ENCODE results near the gene KATNB1.

Gene KATNB1

GRCh38 chr16:57801098-57801808 lies 65.7 kb downstream of the KATNB1 start:
- no peak for DNase-seq (ENCODE audit: low read depth)
- no peak for TF ChIP-seq CTCF (IDR thresholded peaks at IDR 0.05; ENCODE audit: low read depth, low read length, missing control alignments)
- no peak overlapping the region for H3K4me3 ChIP-seq (ENCODE audit: low read depth, low read length)

- H3K4me3 ChIP-seq (ENCODE audit: low read depth, low read length), result no peak overlapping the region; the same call in 1 of the 2 replicates
- no peak for DNase-seq (ENCODE audit: low read depth)
- no peak for TF ChIP-seq CTCF (IDR thresholded peaks at IDR 0.05; ENCODE audit: low read depth, low read length, missing control alignments)
Measured at GRCh38 chr16:57801809-57802340, 66.3 kb downstream of the KATNB1 start.

GRCh38 chr16:57802341-57803133 lies 67.0 kb downstream of the KATNB1 start, which contains the start of gene KIFC3:
Gene KIFC3 (minus strand): TSS chr16:57802491. CDS start chr16:57798243, 4,248 bp downstream.
- H3K4me3 ChIP-seq (ENCODE audit: low read depth, low read length), result no peak within 1 kb of the TSS; the same call in 1 of the 2 replicates
- no peak for TF ChIP-seq CTCF (IDR thresholded peaks at IDR 0.05; ENCODE audit: low read depth, low read length, missing control alignments)
- DNase-seq (ENCODE audit: low read depth), result no peak

- no peak for TF ChIP-seq CTCF (IDR thresholded peaks at IDR 0.05; ENCODE audit: low read depth, low read length, missing control alignments)
- no peak overlapping the region for H3K4me3 ChIP-seq (ENCODE audit: low read depth, low read length)
- no peak for DNase-seq (ENCODE audit: low read depth)
Measured at GRCh38 chr16:57803134-57803990, 67.8 kb downstream of the KATNB1 start.

- DNase-seq (ENCODE audit: low read depth), result no peak
- H3K4me3 ChIP-seq (ENCODE audit: low read depth, low read length), result no peak overlapping the region
- no peak for TF ChIP-seq CTCF (IDR thresholded peaks at IDR 0.05; ENCODE audit: low read depth, low read length, missing control alignments)
Measured at GRCh38 chr16:57804111-57804837, 68.7 kb downstream of the KATNB1 start.

- no peak overlapping the region for H3K4me3 ChIP-seq (ENCODE audit: low read depth, low read length)
- no peak for TF ChIP-seq CTCF (IDR thresholded peaks at IDR 0.05; ENCODE audit: low read depth, low read length, missing control alignments)
- DNase-seq (ENCODE audit: low read depth), result no peak
Measured at GRCh38 chr16:57805176-57805575, 69.6 kb downstream of the KATNB1 start.

Measured in GM12864 (cell line).